SU-DHL-6 (cell line): ENCODE results near the gene ENOX1.

Experiments used
- EZH2phosphoT487 ChIP-seq: fragments of 200-600 bp; sonication (generic), shearing (Covaris generic); conservative IDR thresholded peaks from 2 replicates; pipeline ENCODE4 v1.6.1; 2018; ENCODE audit warnings: mild to moderate bottlenecking, antibody characterized with exemption, low read length, moderate library complexity, mixed read lengths
- TF ChIP-seq, protein P1 (sequence below): fragments of 200-600 bp; sonication (generic); IDR thresholded peaks from one replicate; pipeline ENCODE4 v1.5.1; 2017; ENCODE audit warnings: antibody characterized with exemption, mild to moderate bottlenecking, low read length, moderate library complexity; ENCODE audit not compliant: insufficient read depth, poor library complexity, severe bottlenecking

DNA sequence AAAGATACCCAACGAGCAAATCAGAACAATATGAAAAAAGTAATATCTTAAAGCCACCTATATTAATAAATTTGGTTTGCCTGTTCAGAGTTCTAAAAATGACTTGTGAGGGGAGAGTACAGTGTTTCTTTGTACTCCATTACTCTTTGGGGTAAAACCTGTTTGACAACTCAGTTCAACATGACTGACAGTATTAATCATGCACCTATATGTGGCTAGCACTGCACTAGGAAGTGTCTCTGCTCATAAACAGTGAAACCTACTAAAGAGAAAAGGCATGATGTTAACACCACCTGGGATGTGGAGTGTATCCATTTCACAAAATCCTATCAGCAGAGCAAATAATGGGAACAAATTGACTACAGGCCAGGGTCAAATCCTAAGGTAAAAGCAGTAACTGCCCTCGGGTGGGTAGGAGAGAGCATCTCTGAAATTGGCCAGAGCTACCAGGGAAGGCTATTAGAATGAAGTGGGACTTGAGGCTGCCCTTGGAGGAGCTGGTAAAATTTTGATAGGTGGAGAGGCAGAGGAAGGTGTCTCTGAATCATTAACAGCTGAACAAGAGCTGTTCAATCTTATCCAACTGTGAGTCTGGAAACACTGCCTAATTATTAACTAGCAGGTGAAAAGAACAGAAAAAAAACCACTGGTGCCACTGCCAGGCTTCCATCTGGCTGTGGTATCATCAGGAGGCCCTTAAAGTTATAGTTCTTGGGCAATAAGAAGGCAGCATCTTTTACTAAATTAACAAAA lies 398.3 kb downstream of the ENOX1 start:
- TF ChIP-seq, protein P1, sequence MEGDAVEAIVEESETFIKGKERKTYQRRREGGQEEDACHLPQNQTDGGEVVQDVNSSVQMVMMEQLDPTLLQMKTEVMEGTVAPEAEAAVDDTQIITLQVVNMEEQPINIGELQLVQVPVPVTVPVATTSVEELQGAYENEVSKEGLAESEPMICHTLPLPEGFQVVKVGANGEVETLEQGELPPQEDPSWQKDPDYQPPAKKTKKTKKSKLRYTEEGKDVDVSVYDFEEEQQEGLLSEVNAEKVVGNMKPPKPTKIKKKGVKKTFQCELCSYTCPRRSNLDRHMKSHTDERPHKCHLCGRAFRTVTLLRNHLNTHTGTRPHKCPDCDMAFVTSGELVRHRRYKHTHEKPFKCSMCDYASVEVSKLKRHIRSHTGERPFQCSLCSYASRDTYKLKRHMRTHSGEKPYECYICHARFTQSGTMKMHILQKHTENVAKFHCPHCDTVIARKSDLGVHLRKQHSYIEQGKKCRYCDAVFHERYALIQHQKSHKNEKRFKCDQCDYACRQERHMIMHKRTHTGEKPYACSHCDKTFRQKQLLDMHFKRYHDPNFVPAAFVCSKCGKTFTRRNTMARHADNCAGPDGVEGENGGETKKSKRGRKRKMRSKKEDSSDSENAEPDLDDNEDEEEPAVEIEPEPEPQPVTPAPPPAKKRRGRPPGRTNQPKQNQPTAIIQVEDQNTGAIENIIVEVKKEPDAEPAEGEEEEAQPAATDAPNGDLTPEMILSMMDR: no peak
- TF ChIP-seq EZH2phosphoT487: no peak
